ENCODE results near the gene MRPL38.
"Not testable (repeated sequence)": the region's sequence is repeated elsewhere in the genome, so short reads cannot be mapped to it uniquely, and the experiment has no call there.

Gene MRPL38

DNA sequence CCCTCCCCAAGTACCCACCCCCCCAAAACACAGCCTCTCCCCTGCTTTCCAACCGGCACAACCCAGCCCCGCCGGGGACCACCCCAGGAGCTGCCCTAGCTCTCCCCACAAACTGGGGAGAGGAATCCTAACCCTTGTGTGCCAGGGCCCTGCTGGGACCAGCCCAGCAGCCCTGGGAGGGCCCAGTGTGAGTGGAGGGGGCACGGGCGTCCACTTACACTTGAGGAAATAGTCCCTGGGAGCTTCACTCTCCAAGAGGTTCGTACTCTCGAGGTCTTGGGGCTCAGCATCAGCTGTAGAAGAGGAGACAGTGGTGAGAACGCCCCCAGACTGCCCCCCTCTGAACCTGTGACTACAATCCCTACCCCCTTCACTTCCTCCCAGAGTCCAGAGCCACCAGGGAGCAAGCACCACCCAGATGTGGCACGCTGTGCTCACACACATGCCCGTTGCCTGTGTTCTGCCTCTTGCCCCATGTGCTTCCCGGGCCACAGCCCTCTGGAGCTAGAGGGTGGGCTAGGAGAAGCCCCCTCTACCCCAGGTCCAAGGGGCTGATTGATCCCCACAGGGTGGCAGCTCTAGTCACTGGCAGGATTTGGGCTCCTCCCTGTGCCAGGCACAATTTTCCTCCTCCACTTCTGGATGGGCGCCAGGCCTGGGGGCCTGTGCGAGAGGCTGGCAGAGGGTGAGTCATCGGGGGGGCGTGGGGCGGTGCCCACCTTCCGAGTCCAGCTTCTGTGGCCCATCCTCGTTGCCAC lies 29.3 kb downstream of the MRPL38 start:
- FAIRE-seq = no peak

GRCh38 chr17:75874323-75875181 lies 30.1 kb downstream of the MRPL38 start:
- no peak for FAIRE-seq

GRCh38 chr17:75873587-75874322 lies 30.9 kb downstream of the MRPL38 start:
- FAIRE-seq = no peak

DNA sequence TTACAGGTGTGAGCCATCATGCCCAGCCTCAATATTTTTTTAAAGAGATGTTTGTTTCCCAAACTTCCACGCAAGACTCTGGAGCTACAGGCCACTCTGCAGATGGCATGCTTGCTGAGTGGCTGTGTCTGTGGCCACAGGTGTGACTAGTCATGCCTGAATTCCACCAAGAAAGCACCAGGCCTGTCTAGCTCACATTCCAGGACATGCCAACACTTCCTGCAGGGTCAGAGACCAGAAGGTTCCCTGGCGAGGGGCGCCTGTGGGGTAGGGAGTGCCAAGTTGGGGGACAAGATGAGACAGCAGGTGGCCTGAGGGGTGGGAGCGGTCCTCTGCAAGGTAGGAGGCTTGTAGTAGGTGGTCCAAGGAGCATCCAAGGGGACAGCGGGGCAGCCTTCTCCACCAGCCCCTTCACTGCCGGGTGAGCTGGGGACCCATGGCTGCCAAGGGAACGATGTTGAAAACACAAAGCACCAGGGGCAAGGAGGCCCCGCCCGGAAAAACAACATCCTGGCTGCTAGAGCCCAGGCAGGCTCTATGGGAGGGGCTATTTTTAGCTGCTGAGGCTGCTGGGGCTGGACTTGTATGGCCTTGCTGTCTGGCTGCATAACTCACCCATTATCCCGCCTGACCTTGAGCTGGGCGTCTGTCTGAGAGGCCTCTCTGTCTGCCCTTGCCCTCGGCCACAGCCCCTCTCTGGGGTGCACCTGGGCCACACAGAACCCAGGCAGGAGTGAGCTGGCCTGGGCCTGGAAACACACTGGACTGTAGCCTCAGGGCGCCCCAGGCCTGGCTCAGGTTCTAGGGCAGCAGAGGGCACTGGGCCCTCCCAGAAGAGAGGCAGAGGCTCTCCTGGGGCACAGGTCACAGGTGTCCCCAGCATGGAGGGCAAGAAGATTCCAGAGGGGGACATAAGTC lies 32.0 kb downstream of the MRPL38 start:
- FAIRE-seq = no peak

DNA sequence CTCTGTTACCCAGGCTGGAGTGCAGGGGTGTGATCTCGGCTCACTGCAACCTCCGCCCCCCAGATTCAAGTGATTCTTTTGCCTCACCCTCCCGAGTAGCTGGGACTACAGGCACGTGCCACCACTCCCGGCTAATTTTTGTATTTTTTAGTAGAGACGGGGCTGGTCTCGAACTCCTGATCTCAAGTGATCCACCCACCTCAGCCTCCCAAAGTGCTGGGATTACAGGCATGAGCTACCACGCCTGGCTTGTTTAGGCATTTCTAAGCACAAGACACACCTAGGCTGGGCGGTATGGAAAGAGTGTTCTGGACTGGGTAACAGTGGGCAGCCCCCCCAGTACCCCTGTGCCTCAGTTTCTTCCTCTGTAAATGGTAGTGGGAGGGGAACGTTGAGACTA lies 34.5 kb downstream of the MRPL38 start:
- FAIRE-seq = not testable (repeated sequence)

DNA sequence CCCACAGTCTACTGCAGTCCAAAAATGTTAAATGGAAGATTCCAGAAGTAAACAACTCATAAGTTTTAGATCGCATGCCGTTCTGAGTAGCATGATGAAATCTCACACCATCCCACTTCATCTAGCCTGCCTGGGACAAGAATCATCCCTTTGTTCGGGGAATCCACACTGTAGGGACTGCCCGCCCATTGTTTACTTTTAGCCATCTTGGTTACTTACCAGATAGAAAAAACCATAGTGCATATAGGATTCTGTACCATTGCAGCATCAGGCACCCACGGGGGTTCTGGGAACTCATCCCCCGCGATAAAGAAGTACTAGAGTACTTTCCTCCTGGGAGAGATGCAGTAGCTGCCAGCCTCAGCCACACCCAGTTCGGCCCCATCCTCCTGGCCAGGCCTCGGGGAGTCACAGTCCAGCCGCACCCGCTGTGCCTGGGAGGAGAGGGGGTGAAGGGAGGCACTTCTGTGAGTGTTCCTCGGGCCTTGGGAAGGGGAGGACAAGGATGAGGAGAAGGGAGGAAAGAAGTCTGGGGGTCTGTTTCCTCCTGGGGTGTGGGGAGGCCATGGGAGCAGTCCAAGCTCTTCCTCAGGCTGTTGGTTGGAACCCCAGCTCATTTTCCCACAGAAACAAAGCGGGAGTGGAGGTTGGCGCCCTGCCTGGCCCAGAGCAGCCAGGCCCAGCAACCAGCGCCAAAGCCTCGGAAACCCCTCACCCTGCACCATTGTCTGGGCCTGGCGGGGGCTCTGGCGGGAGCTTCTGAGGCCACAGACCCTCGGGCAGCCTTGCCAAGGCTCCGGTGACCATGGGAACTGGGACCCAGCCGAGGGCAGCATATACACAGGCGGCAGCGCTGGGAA lies 35.2 kb downstream of the MRPL38 start:
- no peak for FAIRE-seq

DNA sequence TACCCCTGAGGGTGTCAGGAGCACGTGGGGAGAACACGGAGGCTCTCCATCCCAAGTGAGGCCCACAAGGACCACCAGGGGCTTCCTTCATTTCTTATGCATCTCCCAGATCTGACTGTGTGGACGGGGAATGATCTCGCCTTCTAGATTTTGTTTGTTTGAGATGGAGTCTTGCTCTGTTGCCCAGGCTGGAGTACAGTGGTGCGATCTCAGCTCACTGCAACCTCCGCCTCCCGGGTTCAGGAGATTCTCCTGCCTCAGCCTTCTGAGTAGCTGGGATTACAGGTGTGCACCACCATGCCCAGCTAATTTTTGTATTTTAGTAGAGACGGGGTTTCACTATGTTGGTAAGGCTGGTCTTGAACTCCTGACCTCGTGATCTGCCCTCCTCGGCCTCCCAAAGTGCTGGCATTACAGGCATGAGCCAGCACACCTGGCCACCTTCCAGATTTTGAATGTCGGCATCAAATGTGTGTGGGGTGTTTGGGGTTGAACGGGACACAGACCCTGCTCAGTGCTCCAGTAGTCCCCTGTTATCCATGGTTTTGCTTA lies 35.9 kb downstream of the MRPL38 start:
- FAIRE-seq = not testable (repeated sequence)

DNA sequence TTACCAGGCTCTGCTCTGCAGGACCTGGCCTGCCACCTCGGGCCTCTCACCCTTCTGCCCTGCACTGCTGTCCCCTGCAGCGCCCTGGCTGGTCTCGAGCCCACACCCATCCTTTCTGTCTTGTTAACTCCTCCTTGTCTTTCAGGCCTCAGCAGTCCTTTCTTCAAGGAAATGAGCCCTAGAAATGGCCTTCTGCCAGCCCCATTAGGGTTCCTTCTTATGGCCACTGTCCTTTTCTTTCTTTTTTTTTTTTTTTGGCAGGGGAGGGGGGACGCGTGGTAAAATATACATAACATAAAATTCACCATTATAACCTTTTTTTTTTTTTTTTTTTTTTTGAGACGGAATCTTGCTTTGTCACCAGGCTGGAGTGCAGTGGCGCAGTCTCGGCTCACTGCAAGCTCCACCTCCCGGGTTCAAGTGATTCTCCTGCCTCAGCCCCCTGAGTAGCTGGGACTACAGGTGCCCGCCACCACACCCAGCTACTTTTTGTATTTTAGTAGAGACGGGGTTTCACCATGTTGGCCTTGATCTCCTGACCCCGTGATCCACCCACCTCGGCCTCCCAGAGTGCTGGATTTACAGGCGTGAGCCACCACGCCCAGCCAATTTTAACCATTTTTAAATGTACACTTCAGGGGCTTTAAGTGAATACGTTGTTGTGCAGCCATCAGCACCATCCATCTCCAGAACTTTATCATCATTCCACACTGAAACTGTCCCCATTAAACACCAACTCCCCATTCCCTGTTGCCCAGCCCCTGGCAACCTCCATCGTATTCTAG lies 39.1 kb downstream of the MRPL38 start:
- FAIRE-seq = not testable (repeated sequence)

DNA sequence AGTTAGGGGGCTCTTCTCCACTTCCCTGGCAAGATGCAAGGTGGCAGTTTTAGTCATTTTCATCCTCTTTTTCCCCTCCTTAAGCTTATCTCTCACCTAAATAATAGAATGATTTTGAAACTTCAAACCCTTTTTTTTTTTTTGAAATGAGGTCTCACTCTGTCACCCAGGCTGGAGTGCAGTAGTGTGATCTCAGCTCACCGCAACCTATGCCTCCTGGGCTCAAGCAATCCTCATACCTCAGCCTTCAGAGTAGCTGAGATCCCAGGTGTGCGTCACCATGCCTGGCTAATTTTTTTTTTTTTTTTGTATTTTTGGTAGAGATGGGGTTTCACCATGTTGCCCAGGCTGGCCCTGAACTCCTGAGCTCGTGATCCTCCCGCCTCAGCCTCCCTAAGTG lies 39.8 kb downstream of the MRPL38 start:
- not testable (repeated sequence) for FAIRE-seq

DNA sequence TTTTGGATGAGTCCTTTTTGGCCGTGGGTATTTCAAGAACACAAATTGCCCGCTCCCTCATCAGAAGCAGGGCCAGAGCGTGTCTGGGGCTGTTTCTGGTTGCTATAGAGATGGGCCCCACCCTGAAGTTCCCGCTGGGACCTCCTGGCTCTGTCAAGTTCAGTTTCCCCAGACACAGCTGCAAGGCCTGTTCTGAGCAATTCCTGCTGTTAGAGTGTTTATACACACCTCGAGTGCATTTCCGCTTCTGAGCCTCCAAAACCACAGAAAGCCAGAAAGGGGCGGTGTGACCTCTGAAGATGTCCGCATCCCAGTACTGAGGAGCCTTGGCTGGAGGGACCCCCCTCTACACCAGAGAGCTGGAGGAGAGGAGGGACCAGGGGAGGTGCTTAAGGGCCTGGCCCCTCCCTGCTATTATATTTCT lies 40.2 kb downstream of the MRPL38 start:
- FAIRE-seq = no peak

- no peak for FAIRE-seq
Measured at GRCh38 chr17:75861927-75862317, 42.8 kb downstream of the MRPL38 start.

DNA sequence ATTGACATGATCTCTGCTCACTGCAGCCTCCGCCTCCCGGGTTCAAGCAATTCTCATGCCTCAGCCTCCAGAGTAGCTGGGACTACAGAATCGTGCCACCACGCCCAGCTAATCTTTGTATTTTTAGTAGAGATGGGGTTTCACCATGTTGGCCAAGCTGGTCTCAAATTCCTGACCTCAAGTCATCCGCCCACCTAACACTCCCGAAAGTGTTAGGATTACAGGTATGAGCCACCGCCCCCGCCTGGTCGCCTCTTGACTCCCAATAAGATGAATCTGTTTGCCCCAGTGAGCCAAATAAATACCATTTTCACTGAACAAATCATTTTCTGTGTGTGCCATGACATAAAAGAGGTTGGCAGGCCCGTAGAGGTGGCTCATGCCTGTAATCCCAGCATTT lies 45.3 kb downstream of the MRPL38 start:
- not testable (repeated sequence) for FAIRE-seq

DNA sequence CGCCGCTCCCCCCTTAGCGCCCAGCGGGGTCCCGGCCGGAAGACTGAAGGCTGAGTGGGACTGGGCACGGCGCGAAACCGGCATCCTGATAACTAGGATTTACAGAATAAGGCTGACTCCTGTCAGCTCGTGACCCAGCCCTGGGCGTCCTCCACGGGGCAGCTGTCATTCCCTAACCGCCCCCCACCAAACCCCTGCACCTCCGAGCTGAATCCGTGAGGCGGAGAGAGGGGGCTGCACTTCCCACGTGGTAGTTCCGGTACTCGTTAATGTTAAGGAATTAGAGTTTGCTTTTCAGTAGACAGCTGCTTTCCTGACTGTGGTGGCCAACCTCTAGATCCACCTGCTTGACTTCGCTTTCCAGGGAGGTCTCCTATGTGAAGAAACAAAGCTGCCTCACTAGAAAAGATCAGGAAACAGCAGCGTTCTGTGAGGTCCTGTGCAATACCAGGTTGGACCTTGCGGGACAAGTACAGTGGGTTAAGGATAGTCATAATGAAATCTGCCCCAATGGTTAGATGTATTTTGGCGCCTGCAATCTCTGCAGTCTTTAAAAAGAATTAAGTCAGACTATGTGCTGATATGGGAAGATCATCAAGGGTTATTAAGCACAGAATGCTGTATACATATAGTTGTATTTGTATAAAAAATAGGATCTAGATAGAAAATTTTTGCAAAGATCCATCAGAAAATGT lies 48.5 kb downstream of the MRPL38 start:
- FAIRE-seq = no peak

GRCh38 chr17:75855310-75856061 lies 49.2 kb downstream of the MRPL38 start, which contains the start of gene WBP2:
WBP2 (minus strand) TSS chr17:75855335; CDS start chr17:75855297, 38 bp downstream.
- peak; percentile 97 for FAIRE-seq

DNA sequence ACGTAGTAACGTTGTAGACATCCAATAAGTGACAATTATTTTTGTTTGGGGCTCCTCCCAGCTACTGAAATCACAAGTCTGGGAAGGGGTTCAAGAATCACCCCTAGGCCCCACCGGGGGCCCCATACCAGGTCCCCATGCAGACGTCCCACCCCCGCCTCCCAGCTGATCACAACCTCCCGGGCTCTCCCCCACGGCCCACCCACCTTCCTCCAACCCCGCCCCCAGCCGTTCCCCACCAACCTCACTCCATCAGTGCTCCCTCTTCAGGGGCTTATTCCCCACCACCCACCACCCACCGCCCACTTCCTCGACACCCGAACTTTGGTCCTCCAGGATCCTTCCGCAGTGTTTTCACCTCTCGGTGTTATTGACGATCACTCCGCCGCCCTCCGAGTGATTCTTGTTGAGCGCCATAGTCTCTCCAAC lies 49.8 kb downstream of the MRPL38 start:
- no peak for FAIRE-seq

DNA sequence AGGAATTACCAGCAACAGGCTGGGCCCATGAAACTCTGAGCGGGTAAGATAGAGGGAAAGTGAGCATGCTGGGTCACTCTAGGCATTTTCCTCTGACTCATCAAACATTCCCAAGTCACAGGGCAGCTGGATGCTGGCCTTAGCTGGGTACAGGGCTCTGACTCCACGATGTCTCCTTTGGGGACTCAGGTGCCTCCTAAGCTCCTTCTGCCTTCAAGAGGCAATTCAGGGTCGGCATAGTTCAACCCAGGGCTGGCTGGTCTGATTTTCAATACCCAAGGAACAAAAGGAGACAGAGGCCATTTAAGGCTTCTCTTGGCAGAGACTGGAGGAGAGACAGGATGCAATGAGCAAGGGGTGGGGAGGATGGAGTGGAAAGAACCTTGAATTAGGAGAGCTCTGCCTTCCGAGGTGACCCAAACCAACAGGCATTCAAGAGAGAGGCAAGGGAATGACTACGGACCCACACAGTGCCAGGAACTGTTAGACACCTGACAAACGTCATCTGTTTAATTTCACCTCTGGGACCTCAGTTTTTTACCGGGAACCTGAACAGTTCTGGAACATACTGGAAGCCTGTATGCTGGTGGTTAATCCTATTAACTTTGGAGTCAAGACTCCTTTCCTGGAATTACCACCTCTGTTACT lies 50.5 kb downstream of the MRPL38 start:
- no peak for FAIRE-seq

GRCh38 chr17:75853433-75853832 lies 51.3 kb downstream of the MRPL38 start:
- FAIRE-seq = no peak

- FAIRE-seq = not testable (repeated sequence)
Measured at GRCh38 chr17:75851693-75851991, 53.0 kb downstream of the MRPL38 start.
